Hepatocyte (in vitro differentiated cells): ENCODE measurements around the gene PRR35. TPM values are rescaled to one million over a fixed set of nuclear protein-coding genes. Genes with fewer than 3 reads are reported as not detected.

Experiments used
- DNase-seq: peaks from one replicate; pipeline ENCODE4 v3.0.0-alpha.2; 2016; ENCODE audit warnings: low spot score
- H2AFZ ChIP-seq: fragments of 200-600 bp; sonication (generic); 2 replicates; pipeline ENCODE4 v1.6.0; 2016; ENCODE audit warnings: antibody characterized with exemption, mild to moderate bottlenecking
- H3K27ac ChIP-seq: fragments of 200-600 bp; sonication (generic); 2 replicates; pipeline ENCODE4 v1.5.1; 2016; ENCODE audit warnings: mild to moderate bottlenecking
- H3K27me3 ChIP-seq: fragments of 200-600 bp; sonication (generic); 2 replicates; pipeline ENCODE4 v1.6.1; 2016
- H3K36me3 ChIP-seq: fragments of 200-600 bp; sonication (generic); replicated peaks from 2 replicates; pipeline ENCODE4 v1.5.1; 2016; ENCODE audit warnings: low read depth; ENCODE audit not compliant: insufficient read depth
- H3K4me1 ChIP-seq: fragments of 200-600 bp; sonication (generic); 2 replicates; pipeline ENCODE4 v1.5.1; 2016; ENCODE audit warnings: mild to moderate bottlenecking, moderate library complexity; ENCODE audit not compliant: insufficient read depth
- H3K4me2 ChIP-seq: fragments of 200-600 bp; sonication (generic); 2 replicates; pipeline ENCODE4 v1.6.0; 2016
- H3K4me3 ChIP-seq: fragments of 200-600 bp; sonication (generic); 2 replicates; pipeline ENCODE4 v1.5.1; 2016; ENCODE audit warnings: mild to moderate bottlenecking
- H3K79me2 ChIP-seq: fragments of 200-600 bp; sonication (generic); 2 replicates; pipeline ENCODE4 v1.6.0; 2017; ENCODE audit warnings: mild to moderate bottlenecking
- H3K9me2 ChIP-seq: fragments of 200-600 bp; sonication (generic); replicated peaks from 2 replicates; pipeline ENCODE4 v1.6.0; 2017; ENCODE audit warnings: mild to moderate bottlenecking; ENCODE audit not compliant: insufficient read depth
- H3K9me3 ChIP-seq: fragments of 200-600 bp; sonication (generic); 2 replicates; pipeline ENCODE4 v1.5.1; 2016; ENCODE audit warnings: low read depth, mild to moderate bottlenecking
- H4K20me1 ChIP-seq: fragments of 200-600 bp; sonication (generic); 2 replicates; pipeline ENCODE4 v1.6.0; 2016; ENCODE audit warnings: mild to moderate bottlenecking; ENCODE audit not compliant: insufficient read depth, poor library complexity, severe bottlenecking
- EZH2 ChIP-seq: fragments of 200-600 bp; sonication (generic); IDR thresholded peaks from 2 replicates; pipeline ENCODE4 v1.6.1; 2016; ENCODE audit warnings: antibody characterized with exemption, mild to moderate bottlenecking, borderline replicate concordance
- EZH2phosphoT487 ChIP-seq: fragments of 200-600 bp; sonication (generic); IDR thresholded peaks from one replicate; pipeline ENCODE4 v1.6.1; 2018; ENCODE audit warnings: antibody characterized with exemption, mild to moderate bottlenecking, low read depth, moderate library complexity; ENCODE audit not compliant: unreplicated experiment, severe bottlenecking
- WGBS: methylation state at CpG from one replicate; pipeline ENCODE4 v1.1.6; 2016; ENCODE audit warnings: low lambda C conversion rate; ENCODE audit errors: missing lambda C conversion rate; 5-methylcytosine and 5-hydroxymethylcytosine counted together
- microRNA-seq: library from miRNA; unstranded; fragments of <30 nt; microRNA quantifications from one replicate; pipeline ENCODE4, GENCODE V29; 2017
- polyA plus RNA-seq: library from polyadenylated mRNA; unstranded; fragments of >200 nt; fragmentation: Nextera tagmentation; extraction: Ambion mirVana; gene quantifications from 2 replicates; pipeline ENCODE4 v1.2.1, GENCODE V29; 2016
- small RNA-seq: library from RNA; depleted of rRNA; stranded (forward); fragments of <200 nt; gene quantifications from one replicate; pipeline ENCODE3, GENCODE V24; 2014
- total RNA-seq: library from RNA; depleted of rRNA; stranded (reverse); fragments of >200 nt; gene quantifications from 2 replicates; pipeline ENCODE4 v1.2.3, GENCODE V29; 2014
- TF ChIP-seq, protein P1 (sequence below): fragments of 200-600 bp; sonication (generic); IDR thresholded peaks from 2 replicates; pipeline ENCODE4 v1.5.1; 2016; ENCODE audit warnings: antibody characterized with exemption, mild to moderate bottlenecking; ENCODE audit not compliant: poor library complexity

Gene PRR35
- total and polyA plus RNA-seq, 2 experiments from 2014 or later: not detected

GRCh38 chr16:615122-615521 lies 54.9 kb downstream of the PRR35 start:
- H3K79me2 ChIP-seq: peaks cover 27% of the 10 kb centered on the region
- H3K4me1 ChIP-seq: no peaks in the 10 kb centered on the region
- no peak overlapping the region for H3K4me2 ChIP-seq
- no peak for DNase-seq
- H3K9me2 ChIP-seq: no peaks in the 10 kb centered on the region
- H3K27me3 ChIP-seq: no peaks in the 10 kb centered on the region
- no peaks in the 10 kb centered on the region for H3K36me3 ChIP-seq
- WGBS: 97% methylated on average over 13 of the region's 13 CpGs
- H3K4me3 ChIP-seq: no peak overlapping the region
- TF ChIP-seq EZH2phosphoT487 (no peak), EZH2 (no peak)
- TF ChIP-seq, protein P1, sequence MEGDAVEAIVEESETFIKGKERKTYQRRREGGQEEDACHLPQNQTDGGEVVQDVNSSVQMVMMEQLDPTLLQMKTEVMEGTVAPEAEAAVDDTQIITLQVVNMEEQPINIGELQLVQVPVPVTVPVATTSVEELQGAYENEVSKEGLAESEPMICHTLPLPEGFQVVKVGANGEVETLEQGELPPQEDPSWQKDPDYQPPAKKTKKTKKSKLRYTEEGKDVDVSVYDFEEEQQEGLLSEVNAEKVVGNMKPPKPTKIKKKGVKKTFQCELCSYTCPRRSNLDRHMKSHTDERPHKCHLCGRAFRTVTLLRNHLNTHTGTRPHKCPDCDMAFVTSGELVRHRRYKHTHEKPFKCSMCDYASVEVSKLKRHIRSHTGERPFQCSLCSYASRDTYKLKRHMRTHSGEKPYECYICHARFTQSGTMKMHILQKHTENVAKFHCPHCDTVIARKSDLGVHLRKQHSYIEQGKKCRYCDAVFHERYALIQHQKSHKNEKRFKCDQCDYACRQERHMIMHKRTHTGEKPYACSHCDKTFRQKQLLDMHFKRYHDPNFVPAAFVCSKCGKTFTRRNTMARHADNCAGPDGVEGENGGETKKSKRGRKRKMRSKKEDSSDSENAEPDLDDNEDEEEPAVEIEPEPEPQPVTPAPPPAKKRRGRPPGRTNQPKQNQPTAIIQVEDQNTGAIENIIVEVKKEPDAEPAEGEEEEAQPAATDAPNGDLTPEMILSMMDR: no peak
- peaks cover 10% of the 10 kb centered on the region for H4K20me1 ChIP-seq
- no peaks in the 10 kb centered on the region for H3K9me3 ChIP-seq
- no peak overlapping the region for H3K27ac ChIP-seq
- no peak overlapping the region for H2AFZ ChIP-seq

Small RNA genes lying within 50 kb of the gene (microRNA-seq; reads per million reads assigned to microRNA genes)
- 2.7 reads per million for gene MIR3176
- 2.7 reads per million for gene MIR5587

Small RNA genes lying within 50 kb of the gene (small RNA-seq; reads per million reads assigned to genes)
- gene MIR3176 (0.40 reads per million, percentile 26 among the genes with 10 or more reads in this experiment), gene MIR5587 (0.28 reads per million), gene Z98883.1 (not detected)

Other genes with a start within 250 kb of the PRR35 start
- gene AXIN1, start 207.7 kb upstream of the PRR35 start, total RNA-seq: 22.5 and 27.2 TPM in 2 replicates
- gene AXIN1, start 207.7 kb upstream of the PRR35 start, polyA plus RNA-seq: 16.1 and 22.5 TPM in 2 replicates
- gene MRPL28, start 189.9 kb upstream of the PRR35 start, total RNA-seq: 80.0 and 88.1 TPM in 2 replicates
- gene MRPL28, start 189.9 kb upstream of the PRR35 start, polyA plus RNA-seq: 126 and 144 TPM in 2 replicates
- 130 and 133 TPM in 2 replicates for gene PGAP6, start 178.4 kb upstream of the PRR35 start, total RNA-seq
- 205 and 229 TPM in 2 replicates for gene PGAP6, start 178.4 kb upstream of the PRR35 start, polyA plus RNA-seq
- 168 and 227 TPM in 2 replicates for gene NME4, start 163.2 kb upstream of the PRR35 start, total RNA-seq
- gene NME4, start 163.2 kb upstream of the PRR35 start, polyA plus RNA-seq: 543 and 611 TPM in 2 replicates
- 29.4 and 54.5 TPM in 2 replicates for gene DECR2, start 158.5 kb upstream of the PRR35 start, total RNA-seq
- gene DECR2, start 158.5 kb upstream of the PRR35 start, polyA plus RNA-seq: 80.5 and 107 TPM in 2 replicates
- 39.9 and 47.3 TPM in 2 replicates for gene RAB11FIP3, start 134.7 kb upstream of the PRR35 start, total RNA-seq
- 72.8 and 81.0 TPM in 2 replicates for gene RAB11FIP3, start 134.7 kb upstream of the PRR35 start, polyA plus RNA-seq
- gene CAPN15, start 32.7 kb upstream of the PRR35 start, total RNA-seq: 41.7 and 51.0 TPM in 2 replicates
- 42.7 and 47.9 TPM in 2 replicates for gene CAPN15, start 32.7 kb upstream of the PRR35 start, polyA plus RNA-seq
- 1.0 and 1.2 TPM in 2 replicates for gene NHLRC4, start 6.6 kb downstream of the PRR35 start, total RNA-seq
- 0.25 and 1.7 TPM in 2 replicates for gene NHLRC4, start 6.6 kb downstream of the PRR35 start, polyA plus RNA-seq
- gene PIGQ, start 9.6 kb downstream of the PRR35 start, total RNA-seq: 26.7 and 30.0 TPM in 2 replicates
- gene PIGQ, start 9.6 kb downstream of the PRR35 start, polyA plus RNA-seq: 58.6 and 64.6 TPM in 2 replicates
- gene RAB40C, start 29.7 kb downstream of the PRR35 start, total RNA-seq: 28.4 and 30.2 TPM in 2 replicates
- 30.8 and 32.7 TPM in 2 replicates for gene RAB40C, start 29.7 kb downstream of the PRR35 start, polyA plus RNA-seq
- gene WFIKKN1, start 70.6 kb downstream of the PRR35 start, total RNA-seq: 0.24 and 0.43 TPM in 2 replicates
- gene WFIKKN1, start 70.6 kb downstream of the PRR35 start, polyA plus RNA-seq: 0.88 and 2.1 TPM in 2 replicates
- 75.4 and 77.9 TPM in 2 replicates for gene METTL26, start 75.9 kb downstream of the PRR35 start, total RNA-seq
- gene METTL26, start 75.9 kb downstream of the PRR35 start, polyA plus RNA-seq: 151 and 155 TPM in 2 replicates
- gene MCRIP2, start 81.4 kb downstream of the PRR35 start, total RNA-seq: 43.0 and 61.4 TPM in 2 replicates
- 95.2 and 100 TPM in 2 replicates for gene MCRIP2, start 81.4 kb downstream of the PRR35 start, polyA plus RNA-seq
- gene WDR90, start 89.0 kb downstream of the PRR35 start, total RNA-seq: 6.4 and 14.4 TPM in 2 replicates
- gene WDR90, start 89.0 kb downstream of the PRR35 start, polyA plus RNA-seq: 25.1 and 30.3 TPM in 2 replicates
- 41.8 and 63.2 TPM in 2 replicates for gene RHOT2, start 107.7 kb downstream of the PRR35 start, total RNA-seq
- 158 and 201 TPM in 2 replicates for gene RHOT2, start 107.7 kb downstream of the PRR35 start, polyA plus RNA-seq
- 2.3 and 3.4 TPM in 2 replicates for gene RHBDL1, start 115.3 kb downstream of the PRR35 start, total RNA-seq
- gene RHBDL1, start 115.3 kb downstream of the PRR35 start, polyA plus RNA-seq: 4.2 and 8.1 TPM in 2 replicates
- 116 TPM in 2 replicates for gene STUB1, start 120.0 kb downstream of the PRR35 start, total RNA-seq
- gene STUB1, start 120.0 kb downstream of the PRR35 start, polyA plus RNA-seq: 231 and 249 TPM in 2 replicates
- gene JMJD8, start 123.9 kb downstream of the PRR35 start, total RNA-seq: 44.3 and 47.8 TPM in 2 replicates
- gene JMJD8, start 123.9 kb downstream of the PRR35 start, polyA plus RNA-seq: 83.4 and 84.3 TPM in 2 replicates
- gene WDR24, start 130.0 kb downstream of the PRR35 start, total RNA-seq: 6.7 and 15.1 TPM in 2 replicates
- 22.2 and 24.0 TPM in 2 replicates for gene WDR24, start 130.0 kb downstream of the PRR35 start, polyA plus RNA-seq
- 0.07 and 0.28 TPM in 2 replicates for gene FBXL16, start 145.4 kb downstream of the PRR35 start, total RNA-seq
- gene FBXL16, start 145.4 kb downstream of the PRR35 start, polyA plus RNA-seq: 0.28 and 0.38 TPM in 2 replicates
- gene METRN, start 154.7 kb downstream of the PRR35 start, total RNA-seq: 8.3 and 22.7 TPM in 2 replicates
- 68.1 and 80.4 TPM in 2 replicates for gene METRN, start 154.7 kb downstream of the PRR35 start, polyA plus RNA-seq
- gene ANTKMT, start 160.8 kb downstream of the PRR35 start, total RNA-seq: 32.0 and 38.8 TPM in 2 replicates
- 81.0 and 81.8 TPM in 2 replicates for gene ANTKMT, start 160.8 kb downstream of the PRR35 start, polyA plus RNA-seq
- gene CCDC78, start 166.0 kb downstream of the PRR35 start, total RNA-seq: 2.2 and 3.4 TPM in 2 replicates
- 5.8 and 6.8 TPM in 2 replicates for gene CCDC78, start 166.0 kb downstream of the PRR35 start, polyA plus RNA-seq
- 14.5 and 15.5 TPM in 2 replicates for gene HAGHL, start 166.7 kb downstream of the PRR35 start, total RNA-seq
- 31.5 and 32.3 TPM in 2 replicates for gene HAGHL, start 166.7 kb downstream of the PRR35 start, polyA plus RNA-seq
- 28.5 and 39.0 TPM in 2 replicates for gene CIAO3, start 180.6 kb downstream of the PRR35 start, total RNA-seq
- gene CIAO3, start 180.6 kb downstream of the PRR35 start, polyA plus RNA-seq: 42.8 and 61.8 TPM in 2 replicates
- 2.4 and 2.5 TPM in 2 replicates for gene MSLN, start 200.3 kb downstream of the PRR35 start, total RNA-seq
- 5.6 and 8.0 TPM in 2 replicates for gene MSLN, start 200.3 kb downstream of the PRR35 start, polyA plus RNA-seq
- 25.2 and 27.6 TPM in 2 replicates for gene RPUSD1, start 228.0 kb downstream of the PRR35 start, total RNA-seq
- 34.5 and 37.8 TPM in 2 replicates for gene RPUSD1, start 228.0 kb downstream of the PRR35 start, polyA plus RNA-seq
- gene CHTF18, start 228.2 kb downstream of the PRR35 start, total RNA-seq: 5.1 and 9.7 TPM in 2 replicates
- 18.1 and 21.6 TPM in 2 replicates for gene CHTF18, start 228.2 kb downstream of the PRR35 start, polyA plus RNA-seq
- not detected in 2 replicates for gene GNG13, start 240.3 kb downstream of the PRR35 start, total RNA-seq
- not detected in 2 replicates for gene GNG13, start 240.3 kb downstream of the PRR35 start, polyA plus RNA-seq